Chondrocyte (in vitro differentiated cells): ENCODE data around the gene ZCCHC24. TPM values are rescaled to one million over a fixed set of nuclear protein-coding genes. Genes with fewer than 3 reads are reported as not detected.

Experiments used
- DNase-seq: peaks from one replicate; pipeline ENCODE4 v3.0.0; 2021; ENCODE audit warnings: mixed read lengths, low spot score
- H3K27ac Mint-ChIP-seq: one replicate; pipeline ENCODE4 v1.8.0; 2021; ENCODE audit warnings: mild to moderate bottlenecking, moderate library complexity, mixed read lengths; ENCODE audit not compliant: unreplicated experiment
- H3K27me3 Mint-ChIP-seq: 2 replicates; pipeline ENCODE4 v1.8.0; 2021; ENCODE audit warnings: low read depth, mixed read lengths
- H3K36me3 Mint-ChIP-seq: 2 replicates; pipeline ENCODE4 v1.8.0; 2021; ENCODE audit warnings: low read depth, mixed read lengths
- H3K4me1 Mint-ChIP-seq: 2 replicates; pipeline ENCODE4 v1.8.0; 2021; ENCODE audit warnings: low read depth, mild to moderate bottlenecking, mixed read lengths
- H3K4me3 Mint-ChIP-seq: one replicate; pipeline ENCODE4 v1.8.0; 2021; ENCODE audit warnings: mild to moderate bottlenecking, moderate library complexity, mixed read lengths; ENCODE audit not compliant: unreplicated experiment
- H3K9me3 Mint-ChIP-seq: 2 replicates; pipeline ENCODE4 v1.8.0; 2021; ENCODE audit warnings: low read depth, mixed read lengths
- total RNA-seq: library from RNA; stranded (reverse); gene quantifications from 3 replicates; pipeline ENCODE4 v1.2.1, GENCODE V29; 2021
- TF ChIP-seq, protein P1 (sequence below): fragments of 200-600 bp; sonication (generic); IDR thresholded peaks from 2 replicates; pipeline ENCODE4 v1.5.0; 2021; ENCODE audit warnings: antibody characterized with exemption, mild to moderate bottlenecking, moderate library complexity

ZCCHC24 gene
- total RNA-seq, 1 donor from 2014 or later = 45.1 TPM

DNA sequence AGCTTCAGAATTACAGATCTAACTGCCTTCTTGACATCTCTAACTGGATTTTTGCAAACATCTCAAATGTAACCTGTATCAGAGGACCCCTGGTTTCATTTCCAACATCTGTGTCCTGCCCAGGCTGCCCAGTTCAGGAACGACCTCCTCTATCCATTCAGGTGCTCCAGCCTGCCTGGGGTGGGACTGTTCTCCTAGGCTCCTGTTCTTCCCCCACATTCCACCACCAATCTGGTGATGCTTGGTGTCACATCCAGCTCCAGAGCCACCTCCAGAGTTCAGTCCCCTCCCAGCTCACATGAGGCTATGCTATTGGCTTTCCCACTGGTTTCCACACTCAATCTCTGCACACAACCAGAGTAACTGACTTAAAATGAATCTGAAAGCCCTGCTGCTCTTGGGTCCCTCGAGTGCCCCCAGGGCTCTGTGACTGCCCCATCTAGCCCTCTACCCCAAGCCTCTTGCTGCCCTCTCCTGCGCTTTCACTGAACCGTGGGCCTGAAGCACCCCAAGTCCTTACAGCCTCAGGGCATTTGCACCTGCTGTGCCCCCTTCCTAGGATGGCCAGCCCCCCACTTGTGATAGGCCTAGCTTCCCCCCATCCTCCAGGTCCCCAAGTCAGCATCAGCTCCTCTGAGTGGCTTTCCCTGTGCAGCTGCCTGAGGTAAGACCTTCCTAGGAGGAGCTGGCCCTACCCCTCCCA, 52.1 kb downstream of the ZCCHC24 start:
- H3K27me3 Mint-ChIP-seq = no peaks in the 10 kb centered on the region
- no peaks in the 10 kb centered on the region for H3K9me3 Mint-ChIP-seq
- H3K36me3 Mint-ChIP-seq = peaks cover 8% of the 10 kb centered on the region
- TF ChIP-seq, protein P1, sequence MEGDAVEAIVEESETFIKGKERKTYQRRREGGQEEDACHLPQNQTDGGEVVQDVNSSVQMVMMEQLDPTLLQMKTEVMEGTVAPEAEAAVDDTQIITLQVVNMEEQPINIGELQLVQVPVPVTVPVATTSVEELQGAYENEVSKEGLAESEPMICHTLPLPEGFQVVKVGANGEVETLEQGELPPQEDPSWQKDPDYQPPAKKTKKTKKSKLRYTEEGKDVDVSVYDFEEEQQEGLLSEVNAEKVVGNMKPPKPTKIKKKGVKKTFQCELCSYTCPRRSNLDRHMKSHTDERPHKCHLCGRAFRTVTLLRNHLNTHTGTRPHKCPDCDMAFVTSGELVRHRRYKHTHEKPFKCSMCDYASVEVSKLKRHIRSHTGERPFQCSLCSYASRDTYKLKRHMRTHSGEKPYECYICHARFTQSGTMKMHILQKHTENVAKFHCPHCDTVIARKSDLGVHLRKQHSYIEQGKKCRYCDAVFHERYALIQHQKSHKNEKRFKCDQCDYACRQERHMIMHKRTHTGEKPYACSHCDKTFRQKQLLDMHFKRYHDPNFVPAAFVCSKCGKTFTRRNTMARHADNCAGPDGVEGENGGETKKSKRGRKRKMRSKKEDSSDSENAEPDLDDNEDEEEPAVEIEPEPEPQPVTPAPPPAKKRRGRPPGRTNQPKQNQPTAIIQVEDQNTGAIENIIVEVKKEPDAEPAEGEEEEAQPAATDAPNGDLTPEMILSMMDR = no peak
- DNase-seq = peak; percentile 66
- H3K27ac Mint-ChIP-seq = no peak overlapping the region
- no peak overlapping the region for H3K4me3 Mint-ChIP-seq
- H3K4me1 Mint-ChIP-seq = peaks cover 18% of the 10 kb centered on the region

DNA sequence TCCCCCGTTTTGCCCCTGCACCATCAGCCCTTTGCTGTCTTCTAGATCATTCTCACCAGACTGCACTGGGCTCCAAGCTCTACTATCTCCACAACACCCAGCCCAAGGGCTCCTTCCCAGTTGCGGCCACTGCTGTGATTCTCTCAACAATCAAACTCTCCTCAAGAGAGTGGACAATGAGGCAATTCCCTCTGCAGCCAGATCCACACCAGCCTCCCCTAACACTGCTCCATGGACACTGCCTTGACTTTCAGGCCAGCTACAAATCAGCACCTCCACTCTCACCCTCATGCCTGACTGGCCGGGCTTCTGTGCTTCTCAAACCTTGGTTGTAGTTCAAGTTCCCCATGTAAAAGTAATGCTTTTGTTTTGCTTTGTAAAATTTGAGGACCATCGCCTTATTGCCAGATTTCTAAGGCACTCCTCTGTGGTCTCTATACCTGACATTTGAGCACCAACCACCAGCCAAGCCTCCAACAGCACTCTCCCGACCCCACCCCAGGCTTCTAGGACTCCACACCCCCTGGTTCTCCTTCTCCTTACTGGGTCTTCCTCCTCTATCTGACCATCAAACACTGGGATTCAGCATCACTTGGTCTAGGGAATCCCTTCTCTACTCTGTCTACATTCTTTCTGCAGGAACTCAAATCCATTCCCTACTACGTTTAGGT, 52.8 kb downstream of the ZCCHC24 start:
- no peak overlapping the region for H3K27ac Mint-ChIP-seq
- peaks cover 8% of the 10 kb centered on the region for H3K36me3 Mint-ChIP-seq

DNA sequence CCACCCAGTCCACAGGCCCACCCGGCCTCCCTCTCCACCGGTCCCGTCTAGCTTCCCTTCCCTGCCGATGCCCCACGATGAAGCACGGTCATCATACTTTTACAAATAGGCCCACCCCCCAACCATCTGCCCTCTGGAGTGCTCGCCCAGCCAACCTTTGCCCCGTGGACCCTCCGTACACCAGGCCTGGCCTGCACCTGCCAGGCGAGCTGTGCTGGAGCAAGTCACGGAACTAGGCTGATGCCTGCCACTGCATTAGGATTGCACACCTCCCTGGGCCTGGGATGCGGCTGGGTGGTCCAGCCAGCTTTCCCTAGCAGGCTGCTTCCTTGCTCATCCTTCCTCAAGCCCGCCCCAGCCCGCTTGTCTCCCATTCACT, 53.4 kb downstream of the ZCCHC24 start:
- Mint-ChIP-seq H3K27me3 (no peaks in the 10 kb centered on the region), H3K36me3 (peaks cover 8% of the 10 kb centered on the region), H3K9me3 (no peaks in the 10 kb centered on the region), H3K4me1 (peaks cover 4% of the 10 kb centered on the region), H3K27ac (no peak overlapping the region), H3K4me3 (no peak overlapping the region)
- TF ChIP-seq, protein P1 = no peak
- no peak for DNase-seq

More for the DNA sequence above, 52.8 kb downstream of the ZCCHC24 start:
- Mint-ChIP-seq H3K27me3 (no peaks in the 10 kb centered on the region), H3K4me3 (no peak overlapping the region), H3K9me3 (no peaks in the 10 kb centered on the region), H3K4me1 (peaks cover 11% of the 10 kb centered on the region)
- TF ChIP-seq, protein P1 = no peak
- DNase-seq = peak; percentile 39

DNA sequence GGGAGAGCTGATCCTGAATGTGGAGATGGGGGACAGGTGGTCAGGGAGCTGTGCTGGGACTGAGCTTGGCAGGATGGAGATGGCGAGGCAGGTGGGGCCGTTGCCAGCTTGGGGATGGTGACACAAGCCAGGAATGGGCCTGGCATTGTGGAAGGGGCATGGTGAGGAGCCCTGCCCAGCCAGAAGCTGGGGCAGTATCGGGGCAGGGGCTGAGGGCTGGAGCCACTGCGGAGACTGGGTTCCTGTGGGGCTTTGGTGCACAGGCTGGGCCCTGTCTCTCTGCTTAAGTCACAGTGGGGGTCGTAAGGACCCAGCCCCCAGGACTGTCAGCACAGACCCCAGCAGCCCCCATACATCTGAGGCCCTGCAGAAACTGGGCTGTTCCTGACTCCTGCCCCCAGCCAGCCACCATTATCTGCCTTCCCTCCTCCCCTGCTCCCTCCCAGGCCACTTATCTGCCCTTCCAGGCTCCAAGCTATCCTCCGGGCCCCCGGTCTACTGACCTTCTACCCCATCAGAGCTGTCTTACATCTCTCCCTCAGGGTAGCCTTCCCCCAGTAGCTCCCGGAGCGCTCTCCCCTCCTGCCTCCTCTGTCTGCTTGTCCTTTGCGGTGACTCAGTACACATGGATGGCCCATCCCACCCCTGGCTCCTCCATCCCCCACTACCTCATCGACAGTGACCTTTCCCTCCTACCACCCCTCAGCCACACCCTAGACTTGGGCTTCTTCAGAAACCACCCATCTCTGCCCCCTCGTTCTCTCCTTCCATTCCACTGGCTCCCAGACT, 54.0 kb downstream of the ZCCHC24 start:
- DNase-seq = peak; percentile 77
- Mint-ChIP-seq H3K36me3 (peaks cover 8% of the 10 kb centered on the region), H3K4me1 (no peaks in the 10 kb centered on the region), H3K9me3 (no peaks in the 10 kb centered on the region), H3K27ac (no peak overlapping the region), H3K27me3 (no peaks in the 10 kb centered on the region), H3K4me3 (no peak overlapping the region)
- TF ChIP-seq, protein P1 = no peak

DNA sequence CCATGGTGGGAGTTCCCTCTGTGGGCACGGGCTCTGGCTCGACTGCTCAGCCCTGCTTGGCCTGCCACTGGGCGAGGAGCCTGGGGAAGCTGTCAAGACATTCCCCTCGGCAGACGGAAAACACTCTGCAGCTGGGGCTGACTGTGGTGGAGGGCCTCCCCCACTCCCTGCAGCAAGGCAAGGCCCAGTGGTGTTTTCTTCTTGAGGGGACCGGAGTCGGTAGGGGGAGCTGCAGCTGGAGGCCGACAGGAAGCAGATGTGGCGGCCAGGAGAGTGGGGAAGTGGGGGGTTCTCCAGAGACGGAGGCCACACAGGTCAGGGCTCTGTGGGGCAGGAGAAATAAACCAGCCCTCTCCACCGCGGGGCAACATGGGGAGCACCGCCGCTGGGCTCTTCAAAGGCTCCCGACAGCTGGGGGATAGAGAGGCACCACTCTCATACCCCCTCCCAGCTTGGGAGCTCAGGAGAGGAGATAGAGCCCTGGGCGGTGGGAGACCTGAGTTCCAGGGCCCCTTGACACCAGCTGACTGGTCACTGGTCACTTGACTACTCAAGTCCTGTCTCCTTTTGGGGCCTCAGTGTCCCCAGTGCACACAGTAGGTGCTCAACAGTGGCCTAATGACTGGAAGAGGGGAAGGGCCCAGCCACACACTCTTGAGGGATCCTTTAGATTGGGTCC, 54.7 kb downstream of the ZCCHC24 start:
- H3K4me3 Mint-ChIP-seq = no peak overlapping the region
- H3K4me1 Mint-ChIP-seq = no peaks in the 10 kb centered on the region
- peaks cover 10% of the 10 kb centered on the region for H3K36me3 Mint-ChIP-seq
- no peaks in the 10 kb centered on the region for H3K27me3 Mint-ChIP-seq
- no peak overlapping the region for H3K27ac Mint-ChIP-seq
- DNase-seq = peak; percentile 84
- TF ChIP-seq, protein P1 = no peak
- no peaks in the 10 kb centered on the region for H3K9me3 Mint-ChIP-seq
